Smooth muscle cell of the brain vasculature (primary cell): Measurements from ENCODE around the gene FOXC2.

ENCODE experiments used
- DNase-seq: peaks from one replicate; pipeline ENCODE4 v3.0.0-alpha.2; 2012; ENCODE audit warnings: low read depth, low spot score

Gene FOXC2

DNA sequence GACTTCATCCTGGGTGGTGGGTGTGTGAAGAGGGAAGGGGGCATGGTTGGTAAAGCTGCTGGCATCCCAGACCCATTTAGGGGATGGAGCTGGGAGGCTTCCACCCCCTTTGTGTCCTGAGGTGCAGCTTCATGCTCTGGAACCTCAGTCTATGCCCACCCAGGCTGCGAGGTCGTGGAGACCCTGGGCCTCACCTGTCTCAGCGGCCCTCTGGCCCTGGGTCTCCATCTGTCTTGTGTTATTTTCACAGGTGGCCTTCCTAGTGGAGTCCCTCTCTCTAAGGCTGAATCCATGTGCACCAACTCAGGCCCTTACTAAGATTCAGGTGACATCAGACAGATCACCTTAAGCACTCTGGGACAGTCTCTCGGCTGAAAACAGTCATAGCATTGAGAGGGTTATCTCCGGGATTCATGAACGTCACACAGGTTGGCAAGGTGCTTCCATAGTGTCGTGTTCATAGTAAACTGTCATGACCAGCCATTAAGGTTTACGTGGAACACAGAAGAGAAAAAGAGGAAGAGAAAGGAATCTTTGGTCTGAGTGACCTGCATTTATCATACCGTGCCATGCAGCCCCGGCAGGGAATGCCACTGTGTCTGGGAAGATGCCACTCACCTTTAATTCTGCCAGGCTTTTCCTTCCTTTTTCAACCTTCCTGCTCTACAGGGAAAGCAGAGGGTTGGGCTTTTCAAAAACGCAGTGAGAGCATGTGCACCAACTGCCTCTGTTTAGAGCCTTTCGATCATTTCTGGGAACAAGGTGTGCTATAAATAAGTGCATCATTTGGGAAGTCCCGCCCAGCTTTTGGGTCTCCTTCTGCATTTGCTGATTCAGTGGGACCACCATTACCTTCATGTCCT lies 7.2 kb downstream of the FOXC2 start:
- DNase-seq = no peak

DNA sequence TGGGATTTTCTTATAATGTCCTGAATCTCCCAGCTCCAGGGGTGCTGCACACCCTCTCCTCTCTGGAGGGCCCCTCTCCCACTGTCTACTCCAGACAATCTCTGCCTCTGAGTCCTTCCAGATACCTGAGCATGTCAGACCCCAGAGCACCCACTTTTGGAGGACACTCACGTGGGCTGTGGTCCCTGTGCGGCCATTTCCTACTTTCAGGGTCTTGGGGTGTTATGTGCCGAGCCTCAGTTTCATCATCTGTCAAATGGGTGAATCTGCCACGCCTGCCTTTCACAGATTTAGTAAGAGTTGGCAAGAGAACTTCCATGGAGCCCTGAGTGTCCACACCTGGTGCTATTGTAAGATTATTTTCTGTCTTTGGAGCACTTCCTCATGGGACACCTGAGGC lies 8.0 kb downstream of the FOXC2 start:
- no peak for DNase-seq

DNA sequence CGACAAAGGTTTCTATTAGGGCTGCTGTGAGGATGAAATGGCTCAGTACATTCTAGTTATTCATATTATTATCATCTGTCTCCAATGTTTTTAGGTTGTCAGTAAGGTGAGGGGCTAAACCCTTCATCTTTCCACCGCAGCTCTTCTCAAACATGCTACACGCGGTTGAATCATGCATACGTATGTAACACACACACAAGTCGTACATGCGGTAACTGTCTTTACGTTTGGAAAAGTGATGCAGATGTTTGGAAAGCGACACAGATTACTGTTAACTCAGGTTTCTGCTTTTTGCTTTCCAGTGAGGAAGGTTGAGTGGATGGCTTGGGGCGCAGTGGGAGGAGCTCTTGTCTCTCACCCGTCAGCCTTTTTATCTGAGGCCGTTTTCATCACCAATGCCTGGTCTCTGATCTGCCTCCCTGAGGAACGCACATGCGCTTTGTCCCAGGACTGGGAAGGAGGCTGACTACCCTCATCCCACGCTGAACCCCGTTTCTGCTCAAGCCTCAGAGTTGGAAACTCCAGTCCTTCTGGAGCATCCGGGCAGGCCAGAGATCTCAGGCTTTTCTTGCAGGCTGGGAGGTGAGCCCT lies 8.6 kb downstream of the FOXC2 start:
- DNase-seq = no peak

DNA sequence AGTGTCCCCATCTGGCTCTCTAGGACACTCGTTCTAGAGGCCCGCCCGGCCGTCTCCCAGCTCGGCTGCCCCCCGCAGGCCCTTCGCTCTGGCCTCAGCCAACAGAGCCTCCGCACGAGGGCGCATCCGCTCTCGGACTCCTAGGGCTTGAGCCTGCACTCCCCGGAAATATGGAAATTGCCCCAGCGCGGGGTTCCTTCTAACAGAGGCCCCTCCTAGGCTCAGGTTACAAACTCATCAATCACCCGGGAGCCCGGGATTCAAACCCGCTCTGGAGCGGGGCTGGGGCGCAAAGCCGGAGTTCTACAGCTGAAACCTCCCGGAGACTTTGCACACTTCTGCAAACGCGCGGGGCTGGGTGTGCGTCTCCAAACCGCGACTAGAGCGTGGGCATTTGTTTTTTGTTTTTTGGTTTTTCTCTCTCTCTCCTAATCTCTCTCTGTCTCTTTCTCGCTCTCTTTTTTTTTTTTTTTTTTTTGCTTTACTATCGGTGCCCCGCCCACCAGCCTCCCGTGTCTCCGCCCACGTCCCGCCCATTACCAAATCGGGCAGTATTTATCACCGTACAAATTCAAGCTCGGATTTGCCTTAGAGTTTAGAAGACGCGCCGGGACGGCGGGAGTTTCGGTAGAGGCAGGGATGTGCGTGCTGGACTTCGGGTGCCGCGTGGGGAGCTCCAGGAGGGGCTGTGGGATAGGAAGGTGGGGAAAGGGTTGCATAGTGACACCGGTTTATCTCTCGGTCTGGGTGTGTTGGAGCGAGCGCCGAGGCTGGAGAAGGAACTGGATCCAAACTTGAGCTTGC lies 9.3 kb downstream of the FOXC2 start:
- DNase-seq = peak; percentile 82

DNA sequence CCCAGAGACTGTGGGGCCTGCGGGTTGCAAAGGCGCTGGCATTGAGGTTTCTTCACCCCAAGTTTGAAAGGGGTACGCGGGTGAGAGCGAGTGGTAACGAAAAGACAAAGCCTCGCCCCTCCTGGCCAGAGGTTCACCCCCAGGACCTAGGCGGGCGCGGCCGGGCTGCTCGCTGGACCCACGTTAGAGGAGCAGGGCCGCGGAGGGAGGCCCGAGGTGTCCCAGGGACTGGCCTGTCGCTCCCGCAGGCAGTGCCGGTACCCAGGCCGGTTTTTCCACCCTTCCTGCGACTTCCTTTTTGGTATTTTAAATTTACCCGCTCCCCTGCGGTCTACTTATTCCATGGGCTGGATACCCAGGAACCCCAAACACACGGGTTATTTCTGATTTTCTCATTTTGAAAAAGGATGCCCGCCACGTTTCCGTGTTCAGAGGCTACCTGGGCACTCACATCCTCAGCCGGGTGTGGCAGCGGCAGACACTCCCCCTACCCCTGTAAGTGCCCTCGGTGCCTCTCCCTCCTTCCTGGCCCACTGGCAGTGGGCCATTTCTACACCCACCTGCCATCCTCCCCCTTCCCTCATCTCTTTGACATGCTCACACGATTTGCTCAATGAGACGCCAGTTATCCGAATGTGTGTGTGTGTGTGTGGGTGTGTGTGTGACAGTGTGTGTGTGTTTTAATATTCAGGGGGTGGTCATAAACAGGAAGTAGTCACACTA lies 10.1 kb downstream of the FOXC2 start:
- DNase-seq = no peak

DNA sequence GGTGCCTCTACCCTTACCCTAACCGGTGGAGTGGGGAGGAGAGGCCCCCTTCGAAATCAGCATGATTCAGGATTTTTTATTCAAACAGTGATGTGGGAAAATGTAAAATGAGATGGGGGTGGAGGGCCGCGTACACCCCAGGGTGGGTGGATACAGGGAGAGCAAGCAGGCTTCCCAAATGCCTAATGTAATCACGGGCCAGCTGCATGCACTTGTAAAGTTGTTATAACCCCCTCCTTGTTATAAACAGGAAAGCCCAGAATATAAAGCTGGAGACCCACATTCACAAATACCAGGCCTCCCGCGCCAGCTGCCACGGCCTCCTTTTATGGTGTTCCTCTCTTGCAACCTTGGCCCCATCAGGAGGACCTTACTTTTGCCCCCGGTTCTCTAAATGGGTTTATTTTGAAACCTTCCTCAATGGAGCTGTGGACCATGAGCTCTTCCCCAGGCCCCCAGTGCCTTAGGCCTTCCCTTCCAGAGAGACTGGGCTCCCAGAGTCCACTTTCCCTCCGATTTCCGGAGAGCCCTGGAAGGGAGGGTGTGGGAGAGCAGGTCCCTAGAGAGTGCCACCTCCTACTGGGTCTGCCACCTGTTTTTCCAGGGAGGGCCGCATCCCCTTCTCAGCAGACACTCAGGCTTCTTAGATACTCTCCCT lies 10.8 kb downstream of the FOXC2 start:
- no peak for DNase-seq

DNA sequence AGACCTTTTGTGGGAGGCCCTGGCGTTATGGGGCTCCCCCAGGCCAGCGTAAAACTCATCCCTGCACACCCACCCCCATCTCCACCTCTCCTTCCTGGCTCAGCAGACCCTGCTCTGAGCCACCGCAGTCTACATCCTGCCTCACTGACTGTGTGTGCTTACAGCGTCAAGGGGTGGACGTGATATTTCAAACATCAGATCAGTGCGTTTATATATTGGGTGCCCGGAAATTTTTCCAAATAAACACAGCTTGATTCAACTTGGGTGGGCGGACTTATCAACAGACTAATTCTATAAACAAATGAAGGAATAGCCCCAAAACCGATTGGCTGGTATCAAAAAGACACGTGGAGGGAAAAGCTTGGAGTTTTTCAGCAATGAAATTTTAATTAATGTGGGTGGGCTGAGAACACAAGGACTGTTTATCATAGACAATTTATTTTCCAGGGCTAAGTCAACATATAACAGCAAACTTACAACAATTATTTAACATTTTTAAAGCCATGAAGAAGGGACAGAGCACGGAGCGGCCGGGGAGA lies 11.5 kb downstream of the FOXC2 start, which contains the start of gene FOXL1:
FOXL1 (plus strand) TSS at position 489 of the 539 bp plus-strand sequence. CDS start 175 bp downstream, outside the sequence.
- no peak for DNase-seq

DNA sequence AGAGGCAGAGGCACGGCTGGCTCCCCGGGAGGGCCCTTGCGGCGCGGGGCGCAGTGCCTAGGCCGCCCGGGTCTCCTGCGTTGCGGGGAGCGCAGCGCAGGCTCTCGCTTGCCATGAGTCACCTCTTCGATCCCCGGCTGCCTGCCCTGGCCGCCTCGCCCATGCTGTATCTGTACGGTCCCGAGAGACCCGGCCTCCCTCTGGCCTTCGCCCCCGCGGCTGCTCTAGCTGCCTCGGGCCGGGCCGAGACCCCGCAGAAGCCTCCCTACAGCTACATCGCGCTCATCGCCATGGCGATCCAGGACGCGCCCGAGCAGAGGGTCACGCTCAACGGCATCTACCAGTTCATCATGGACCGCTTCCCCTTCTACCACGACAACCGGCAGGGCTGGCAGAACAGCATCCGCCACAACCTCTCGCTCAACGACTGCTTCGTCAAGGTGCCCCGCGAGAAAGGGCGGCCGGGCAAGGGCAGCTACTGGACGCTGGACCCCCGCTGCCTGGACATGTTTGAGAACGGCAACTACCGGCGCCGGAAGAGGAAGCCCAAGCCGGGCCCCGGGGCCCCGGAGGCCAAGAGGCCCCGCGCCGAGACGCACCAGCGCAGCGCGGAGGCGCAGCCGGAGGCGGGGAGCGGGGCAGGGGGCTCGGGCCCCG lies 12.1 kb downstream of the FOXC2 start:
- DNase-seq = no peak

DNA sequence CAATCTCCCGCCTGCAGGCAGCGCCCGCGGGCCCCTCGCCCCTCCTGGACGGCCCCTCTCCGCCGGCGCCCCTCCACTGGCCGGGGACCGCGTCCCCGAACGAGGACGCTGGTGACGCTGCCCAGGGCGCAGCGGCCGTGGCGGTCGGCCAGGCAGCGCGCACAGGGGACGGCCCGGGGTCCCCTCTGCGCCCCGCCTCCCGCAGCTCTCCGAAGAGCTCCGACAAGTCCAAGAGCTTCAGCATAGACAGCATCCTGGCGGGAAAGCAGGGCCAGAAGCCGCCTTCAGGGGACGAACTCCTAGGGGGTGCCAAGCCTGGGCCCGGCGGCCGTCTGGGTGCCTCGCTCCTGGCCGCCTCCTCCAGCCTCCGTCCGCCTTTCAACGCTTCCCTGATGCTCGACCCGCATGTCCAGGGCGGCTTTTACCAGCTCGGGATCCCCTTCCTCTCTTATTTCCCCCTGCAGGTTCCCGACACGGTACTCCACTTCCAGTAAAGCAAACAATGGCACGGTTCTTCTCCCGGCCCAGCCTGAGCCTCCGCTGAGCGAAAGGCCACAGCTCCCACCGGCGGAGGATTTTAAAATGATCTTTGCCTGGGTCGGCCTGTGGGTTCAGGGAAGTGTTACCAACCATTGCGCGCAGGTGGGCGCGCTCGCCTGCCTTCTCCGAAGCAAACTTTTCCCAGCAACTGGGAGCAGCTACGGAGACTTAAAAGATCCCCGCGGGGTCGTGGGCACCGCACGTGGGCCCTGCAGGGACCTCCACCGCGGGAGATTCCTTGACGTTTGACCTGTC lies 12.8 kb downstream of the FOXC2 start:
- DNase-seq = no peak

DNA sequence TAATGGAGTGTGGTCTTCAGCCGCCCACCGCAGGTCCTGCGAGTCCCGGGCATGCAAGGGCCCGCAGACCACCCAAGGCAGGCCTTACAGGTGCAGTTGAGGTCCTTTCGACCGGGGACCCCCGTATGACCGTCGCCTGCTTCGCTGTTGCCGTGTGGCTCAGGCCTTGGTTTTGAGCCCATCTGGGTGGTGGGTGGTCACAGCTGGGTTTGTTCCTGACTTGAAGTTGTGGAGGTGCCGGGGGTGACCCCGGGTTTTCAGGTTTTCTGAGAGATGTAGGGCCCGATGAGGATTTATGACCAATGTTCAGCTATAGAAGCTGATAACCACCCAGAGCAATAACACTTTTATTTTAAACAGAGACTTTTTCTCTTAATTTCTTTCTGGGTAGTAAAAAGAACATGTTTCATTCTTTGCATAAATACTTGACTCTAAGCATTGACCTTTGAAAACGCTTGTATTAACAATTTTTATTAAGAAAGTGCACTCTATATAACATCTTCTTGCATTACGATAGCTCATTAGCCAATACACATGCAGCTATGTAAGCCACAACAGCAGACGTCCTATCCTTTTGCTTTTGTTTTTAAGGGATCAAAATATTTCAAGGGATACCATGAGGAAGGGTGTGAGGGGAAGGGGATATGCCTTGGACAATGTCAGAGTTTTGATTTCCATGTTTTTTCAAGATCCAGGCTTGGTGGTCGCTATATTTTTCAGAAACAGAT lies 13.6 kb downstream of the FOXC2 start:
- DNase-seq = no peak

DNA sequence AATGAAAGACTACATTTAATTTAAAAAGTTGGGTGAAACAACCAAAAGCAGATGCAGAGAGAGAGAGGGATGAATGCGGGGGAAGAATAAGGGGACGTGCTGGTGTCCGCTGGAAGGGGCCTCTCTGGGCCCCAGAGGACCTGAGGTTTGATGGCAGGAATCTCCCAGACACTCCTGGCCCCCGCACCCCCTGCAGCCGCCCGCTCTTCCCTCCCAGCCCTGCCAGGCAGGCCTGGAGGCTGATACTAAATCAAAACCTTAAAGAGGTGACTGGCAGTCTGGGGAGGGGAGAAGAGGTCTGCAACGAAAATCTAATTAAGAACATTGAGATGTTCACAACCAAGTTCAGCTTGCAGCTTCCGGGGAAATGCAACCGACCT lies 14.2 kb downstream of the FOXC2 start:
- DNase-seq = no peak

DNA sequence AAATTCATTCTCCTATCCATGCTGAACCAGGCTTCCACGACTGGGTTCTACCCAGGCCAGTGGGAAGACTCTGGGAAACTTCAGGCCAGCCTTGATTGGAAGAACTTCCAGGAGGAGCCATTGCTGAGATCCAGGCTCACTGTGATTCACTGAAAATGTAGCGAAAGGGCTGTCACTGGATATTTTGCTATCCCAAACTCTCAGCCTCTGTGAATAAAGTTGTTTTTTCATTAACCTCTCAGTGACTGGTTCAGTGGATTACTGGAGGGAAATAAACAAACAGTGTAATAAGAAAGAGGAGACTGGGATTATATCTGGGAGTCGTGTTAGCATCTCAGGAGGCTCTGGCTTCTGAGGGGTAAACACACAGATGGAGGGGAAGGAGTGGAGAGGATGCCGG lies 14.8 kb downstream of the FOXC2 start:
- no peak for DNase-seq

DNA sequence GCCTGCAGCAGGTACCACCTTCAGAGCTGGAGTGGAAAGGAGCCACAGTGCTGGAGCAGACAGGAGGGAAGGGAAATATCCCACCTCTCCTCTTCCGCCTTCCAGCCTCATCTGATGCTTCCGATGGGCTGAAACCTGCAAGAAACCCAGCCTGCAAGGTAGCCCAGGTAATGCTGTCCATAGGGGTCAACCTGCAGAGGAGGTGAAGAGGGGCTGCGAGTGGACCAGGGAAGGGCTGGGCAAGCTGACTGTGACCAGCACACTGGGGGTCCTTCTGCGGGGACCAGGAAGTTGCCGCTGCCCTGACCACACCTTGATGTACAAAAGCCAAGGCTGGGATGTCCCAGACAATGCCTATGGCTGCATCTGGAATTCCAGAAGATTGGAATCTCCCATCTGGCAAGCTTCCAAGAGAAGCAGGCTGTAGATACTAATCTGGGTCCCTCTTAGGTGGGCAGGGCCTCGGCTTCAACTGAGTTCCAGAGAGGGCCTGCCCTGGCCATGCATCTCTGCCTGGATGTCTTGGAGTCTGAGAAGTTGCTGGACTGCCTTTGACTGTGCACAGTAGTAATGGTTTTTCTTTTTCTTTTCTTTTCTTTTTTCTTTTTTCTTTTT lies 17.5 kb downstream of the FOXC2 start:
- no peak for DNase-seq

DNA sequence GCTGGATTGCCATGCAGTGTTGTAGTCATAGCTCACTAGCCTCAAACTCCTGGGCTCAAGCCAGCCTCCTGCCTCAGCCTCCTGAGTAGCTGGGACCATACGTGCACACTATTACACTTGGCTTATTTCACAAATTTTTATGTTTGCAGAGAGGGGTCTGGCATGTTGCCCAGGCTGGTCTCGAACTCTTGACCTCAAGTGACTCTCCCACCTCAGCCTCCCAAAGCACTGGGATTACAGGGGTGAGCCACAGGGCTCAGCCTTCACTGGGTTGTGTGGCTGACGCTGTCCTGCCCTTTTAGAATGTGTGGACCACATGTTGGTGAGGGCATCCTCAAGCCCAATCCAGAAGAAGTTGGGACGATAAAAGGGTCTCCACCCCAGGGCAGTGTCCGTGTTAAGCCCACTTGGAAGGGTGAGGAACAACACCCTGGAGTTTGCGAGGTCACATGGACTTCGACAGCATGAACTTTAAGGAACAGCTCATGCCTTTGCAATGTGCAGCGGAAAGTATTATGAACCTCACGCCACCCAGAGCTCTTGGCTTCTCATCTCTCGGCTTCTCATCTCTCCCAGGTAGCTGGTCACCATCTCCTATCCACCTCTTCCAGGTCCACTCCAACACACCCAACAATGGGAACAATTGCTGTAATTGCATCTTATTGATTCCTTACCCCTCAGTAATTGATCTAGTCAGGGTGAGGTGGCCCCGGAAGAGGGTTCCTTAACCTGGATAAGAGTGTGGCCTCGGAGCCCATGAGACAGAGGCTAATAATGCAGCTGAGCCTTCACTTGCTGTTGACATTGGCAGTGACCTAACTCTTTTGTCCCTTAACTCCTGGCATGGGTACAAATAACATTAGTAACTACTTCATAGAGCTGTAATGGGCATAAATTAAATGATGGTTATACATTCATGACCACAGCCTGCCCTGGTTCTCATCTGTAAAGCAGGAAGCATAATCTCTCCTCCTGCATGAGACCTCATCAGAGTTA lies 18.4 kb downstream of the FOXC2 start:
- no peak for DNase-seq

DNA sequence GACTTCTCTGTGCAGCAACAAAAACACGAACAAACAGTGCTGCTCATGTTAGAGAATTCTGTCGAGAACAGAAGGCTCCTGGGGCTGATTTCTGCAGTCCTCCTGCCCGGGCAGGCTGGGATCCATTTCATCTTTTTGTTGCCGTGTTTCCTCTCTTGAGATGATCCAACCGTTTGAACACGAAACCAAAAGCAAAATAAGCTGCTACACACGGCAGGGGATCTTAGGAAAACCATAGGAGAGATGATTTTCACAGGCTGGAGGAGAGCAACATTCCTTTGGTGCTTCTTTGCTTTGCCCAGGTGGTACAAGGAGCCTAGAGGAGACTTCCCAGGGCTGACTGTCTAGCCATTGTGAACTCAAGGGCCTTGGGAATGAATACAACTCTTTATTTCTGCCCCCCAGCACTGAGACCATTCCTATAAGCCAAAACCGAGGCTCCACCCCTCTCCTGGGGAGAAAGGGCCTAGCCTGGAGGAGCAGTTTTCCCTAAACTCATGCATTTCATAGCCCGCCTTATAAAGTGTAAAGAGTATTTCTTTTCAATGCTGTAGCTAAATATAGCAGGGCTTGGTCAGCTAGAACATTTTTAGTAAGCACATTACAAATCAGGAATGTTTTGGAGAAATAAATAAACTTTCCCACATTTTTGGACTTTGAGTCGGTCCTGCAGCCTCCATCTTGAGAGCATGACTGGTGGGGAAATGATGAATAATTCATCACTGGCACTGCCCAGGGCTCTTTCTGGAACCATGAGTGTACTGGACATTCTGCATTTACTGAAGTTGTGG lies 19.4 kb downstream of the FOXC2 start:
- peak; percentile 92 for DNase-seq

DNA sequence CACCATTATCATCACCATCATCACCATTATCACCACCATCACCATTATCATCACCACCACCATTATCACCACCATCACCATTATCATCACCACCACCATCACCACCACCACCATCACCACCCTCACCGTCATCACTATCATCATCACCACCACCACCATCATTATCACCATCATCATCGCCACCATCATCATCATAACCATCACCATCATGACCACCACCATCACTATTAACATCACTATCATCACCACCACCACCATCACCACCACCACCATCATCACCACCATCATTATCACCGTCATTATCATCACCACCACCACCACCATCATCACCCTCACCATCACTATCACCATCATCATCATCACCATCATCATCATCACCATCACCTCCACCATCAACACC lies 20.9 kb downstream of the FOXC2 start:
- DNase-seq = no peak
